H9 (cell line): Measurements from ENCODE around the gene GRIP2. TPM values are rescaled to one million over a fixed set of nuclear protein-coding genes. Genes with fewer than 3 reads are reported as not detected.

Source experiments
- DNase-seq: peaks from one replicate; pipeline ENCODE4 v3.0.0-alpha.2; 2017
- H2AFZ ChIP-seq: one replicate; pipeline ENCODE4 v1.6.1; 2013; ENCODE audit warnings: mild to moderate bottlenecking, low read length, control low read depth, moderate library complexity
- H2AK5ac ChIP-seq: 2 replicates; pipeline ENCODE4 v1.6.1; 2013; ENCODE audit warnings: low read length, control low read depth, mixed read lengths; ENCODE audit not compliant: insufficient read length
- H2BK120ac ChIP-seq: one replicate; pipeline ENCODE4 v1.6.1; 2013; ENCODE audit warnings: low read depth, mild to moderate bottlenecking, low read length, control low read depth, inconsistent platforms; ENCODE audit not compliant: poor library complexity, severe bottlenecking
- H2BK12ac ChIP-seq: 2 replicates; pipeline ENCODE4 v1.6.1; 2013; ENCODE audit warnings: low read length, control low read depth, mixed read lengths, low read depth; ENCODE audit not compliant: insufficient read length
- H2BK15ac ChIP-seq: 2 replicates; pipeline ENCODE4 v1.6.1; 2013; ENCODE audit warnings: low read depth, low read length, control low read depth
- H2BK20ac ChIP-seq: one replicate; pipeline ENCODE4 v1.6.1; 2013; ENCODE audit warnings: low read depth, mild to moderate bottlenecking, low read length, control low read depth, inconsistent platforms; ENCODE audit not compliant: poor library complexity, severe bottlenecking
- H2BK5ac ChIP-seq: 2 replicates; pipeline ENCODE4 v1.6.1; 2013; ENCODE audit warnings: low read length, control low read depth, mixed read lengths; ENCODE audit not compliant: insufficient read length
- H3K14ac ChIP-seq: 2 replicates; pipeline ENCODE4 v1.6.1; 2013; ENCODE audit warnings: low read length, control low read depth; ENCODE audit not compliant: insufficient read depth
- H3K18ac ChIP-seq: 2 replicates; pipeline ENCODE4 v1.6.1; 2013; ENCODE audit warnings: low read depth, mild to moderate bottlenecking, mixed read lengths, low read length, control low read depth; ENCODE audit not compliant: insufficient read length
- H3K23ac ChIP-seq: 2 replicates; pipeline ENCODE4 v1.6.1; 2013; ENCODE audit warnings: low read length, control low read depth, mixed read lengths, low read depth; ENCODE audit not compliant: insufficient read length
- H3K23me2 ChIP-seq: 2 replicates; pipeline ENCODE4 v1.6.1; 2013; ENCODE audit warnings: low read depth, mild to moderate bottlenecking, mixed read lengths, low read length, control low read depth; ENCODE audit not compliant: insufficient read length, poor library complexity, severe bottlenecking
- H3K27ac ChIP-seq: 2 replicates; pipeline ENCODE4 v1.5.1; 2013; ENCODE audit warnings: low read length, control low read depth, mixed read lengths, low read depth; ENCODE audit not compliant: insufficient read length
- H3K27me3 ChIP-seq: 2 replicates; pipeline ENCODE4 v1.6.1; 2013; ENCODE audit warnings: low read length, control low read depth, inconsistent platforms; ENCODE audit not compliant: insufficient read depth
- H3K4ac ChIP-seq: 2 replicates; pipeline ENCODE4 v1.6.1; 2013; ENCODE audit warnings: low read depth, mild to moderate bottlenecking, control low read depth, inconsistent platforms, low read length, moderate library complexity
- H3K4me1 ChIP-seq: 2 replicates; pipeline ENCODE4 v1.6.1; 2013; ENCODE audit warnings: low read length, control low read depth, inconsistent platforms; ENCODE audit not compliant: insufficient read depth
- H3K4me2 ChIP-seq: 2 replicates; pipeline ENCODE4 v1.6.1; 2013; ENCODE audit warnings: low read length, control low read depth, mixed read lengths; ENCODE audit not compliant: insufficient read length, insufficient read depth
- H3K56ac ChIP-seq: 2 replicates; pipeline ENCODE4 v1.6.1; 2013; ENCODE audit warnings: low read depth, mild to moderate bottlenecking, mixed read lengths, low read length, control low read depth; ENCODE audit not compliant: insufficient read length
- H3K79me1 ChIP-seq: 2 replicates; pipeline ENCODE4 v1.6.1; 2013; ENCODE audit warnings: low read depth, mild to moderate bottlenecking, moderate library complexity, low read length, control low read depth, inconsistent platforms; ENCODE audit not compliant: insufficient read depth, poor library complexity, severe bottlenecking
- H3K79me2 ChIP-seq: 2 replicates; pipeline ENCODE4 v1.6.1; 2013; ENCODE audit warnings: low read length, control low read depth, inconsistent platforms; ENCODE audit not compliant: insufficient read depth
- H3K9ac ChIP-seq: 2 replicates; pipeline ENCODE4 v1.6.1; 2013; ENCODE audit warnings: low read length, control low read depth, mixed read lengths; ENCODE audit not compliant: insufficient read length; ENCODE audit errors: extremely low read depth
- H3K9me3 ChIP-seq: one replicate; pipeline ENCODE4 v1.6.1; 2013; ENCODE audit warnings: low read depth, low read length, inconsistent platforms; ENCODE audit not compliant: control insufficient read depth
- H3T11ph ChIP-seq: one replicate; pipeline ENCODE4 v1.6.1; 2013; ENCODE audit warnings: mild to moderate bottlenecking, low read length, control low read depth, inconsistent platforms
- H4K20me1 ChIP-seq: one replicate; pipeline ENCODE4 v1.6.1; 2013; ENCODE audit not compliant: control insufficient read depth, insufficient read length, insufficient read depth
- H4K5ac ChIP-seq: 2 replicates; pipeline ENCODE4 v1.6.1; 2013; ENCODE audit warnings: low read depth, mild to moderate bottlenecking, mixed read lengths, low read length, control low read depth; ENCODE audit not compliant: insufficient read length
- H4K8ac ChIP-seq: replicated peaks from 2 replicates; pipeline ENCODE4 v1.6.1; 2013; ENCODE audit warnings: low read length, control low read depth, mixed read lengths, low read depth; ENCODE audit not compliant: insufficient read length
- H4K91ac ChIP-seq: 2 replicates; pipeline ENCODE4 v1.6.1; 2013; ENCODE audit warnings: low read depth, mild to moderate bottlenecking, moderate library complexity, mixed read lengths, low read length, control low read depth; ENCODE audit not compliant: insufficient read length
- H3K27ac Mint-ChIP-seq, 3 experiments: 2 replicates in 2 of 3; 3 replicates in 1 of 3; pipeline ENCODE4 v1.8.0; 2020 to 2021; ENCODE audit warnings: mixed read lengths in 3 of 3, mild to moderate bottlenecking in 1 of 3, moderate library complexity in 1 of 3
- H3K27me3 Mint-ChIP-seq: 2 replicates; pipeline ENCODE4 v1.8.0; 2021; ENCODE audit warnings: low read depth, mild to moderate bottlenecking, moderate library complexity, mixed read lengths
- H3K36me3 Mint-ChIP-seq, 3 experiments: 2 replicates in 2 of 3; 3 replicates in 1 of 3; pipeline ENCODE4 v1.8.0; 2020 to 2021; ENCODE audit warnings: low read depth in 3 of 3, mixed read lengths in 3 of 3; ENCODE audit not compliant: insufficient read depth in 1 of 3
- H3K4me1 Mint-ChIP-seq, 2 experiments: 2 replicates each; pipeline ENCODE4 v1.8.0; 2020; ENCODE audit warnings: mixed read lengths in 2 of 2
- H3K4me3 Mint-ChIP-seq, 2 experiments: 2 replicates in 1 of 2; 3 replicates in 1 of 2; pipeline ENCODE4 v1.8.0; 2020 to 2021; ENCODE audit warnings: mild to moderate bottlenecking in 2 of 2, mixed read lengths in 2 of 2, moderate library complexity in 1 of 2
- H3K9me3 Mint-ChIP-seq, 2 experiments: 2 replicates in 1 of 2; 3 replicates in 1 of 2; pipeline ENCODE4 v1.8.0; 2020; ENCODE audit warnings: mild to moderate bottlenecking in 2 of 2, mixed read lengths in 2 of 2, moderate library complexity in 1 of 2
- WGBS: extraction: QIAGEN DNeasy Blood & Tissue Kit; methylation state at CpG from one replicate; pipeline ENCODE4 v1.1.7; 2013; ENCODE audit warnings: missing lambda C conversion rate, low lambda C conversion rate, mixed read lengths; ENCODE audit not compliant: insufficient read length; ENCODE audit errors: extremely low coverage; 5-methylcytosine and 5-hydroxymethylcytosine counted together
- total RNA-seq: library from RNA; stranded (reverse); gene quantifications from 2 replicates; pipeline ENCODE4 v1.2.1, GENCODE V29; 2021
- TF ChIP-seq, protein P1 (sequence below): fragments of 200-600 bp; sonication (generic); conservative IDR thresholded peaks from 3 replicates; pipeline ENCODE4 v1.8.0; 2021; ENCODE audit warnings: antibody characterized with exemption, mild to moderate bottlenecking

Gene GRIP2
- total RNA-seq, 1 experiment from 2014 or later, result 3.1 TPM

DNA sequence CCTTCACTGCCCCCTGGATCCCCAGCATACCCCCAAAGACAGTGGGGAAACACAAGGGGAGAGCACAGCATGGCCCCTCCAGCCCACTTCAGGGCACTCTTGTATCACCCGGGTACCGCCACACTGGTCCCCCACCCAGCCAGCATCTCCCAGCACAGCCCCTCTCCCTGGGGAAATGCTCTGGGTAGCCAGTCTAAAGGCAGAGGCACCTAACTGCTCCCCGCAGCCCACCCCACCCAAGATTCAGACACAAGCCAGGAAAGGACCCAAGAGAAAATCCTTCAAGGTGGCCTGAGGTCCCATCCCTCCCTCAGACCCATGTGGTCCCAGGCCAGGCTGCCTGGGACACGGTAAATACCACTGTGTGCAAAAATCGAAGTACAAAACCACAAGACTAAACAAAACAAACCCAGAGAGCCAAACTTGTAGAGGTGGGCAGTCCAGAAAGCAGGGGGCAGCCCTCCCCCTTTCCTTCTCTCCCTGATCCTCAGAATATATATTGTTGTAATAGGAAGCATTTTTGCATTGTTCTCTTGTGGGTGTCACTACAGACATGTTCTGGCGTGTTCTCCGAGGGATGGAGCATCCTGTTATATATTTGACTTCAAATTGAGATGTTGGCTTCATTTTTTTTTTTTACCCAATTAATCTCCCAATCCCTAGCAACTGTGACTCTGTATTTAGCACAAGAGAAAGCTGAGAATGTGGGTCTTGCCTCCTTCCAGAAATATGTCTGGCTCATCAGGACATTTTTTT, 51.7 kb downstream of the GRIP2 start:
- H3K79me2 ChIP-seq, result no peaks in the 10 kb centered on the region
- H3K9me3 ChIP-seq, result no peaks in the 10 kb centered on the region

More for the DNA sequence above, 51.7 kb downstream of the GRIP2 start:
- no peak for DNase-seq
- Histone ChIP-seq H3K56ac (no peak overlapping the region), H3K79me1 (no peaks in the 10 kb centered on the region), H2BK15ac (no peak overlapping the region), H2AK5ac (no peak overlapping the region), H4K8ac (no peak overlapping the region), H2BK12ac (no peak overlapping the region), H3K27me3 (no peaks in the 10 kb centered on the region), H4K5ac (no peak overlapping the region), H2AFZ (no peak overlapping the region), H3K18ac (no peak overlapping the region), H4K20me1 (no peaks in the 10 kb centered on the region), H3K23me2 (no peaks in the 10 kb centered on the region), H3K14ac (no peak overlapping the region), H3T11ph (no peak overlapping the region), H2BK20ac (no peak overlapping the region), H3K4ac (no peak overlapping the region), H2BK120ac (no peak overlapping the region), H3K4me1 (no peaks in the 10 kb centered on the region), H3K27ac (no peak overlapping the region), H3K4me2 (no peak overlapping the region), H3K23ac (no peak overlapping the region), H4K91ac (no peak overlapping the region), H2BK5ac (no peak overlapping the region), H3K9ac (no peak overlapping the region)
- no peak overlapping the region for H3K4me3 Mint-ChIP-seq
- H3K27me3 Mint-ChIP-seq, result no peaks in the 10 kb centered on the region; the same call in 1 of the 2 replicates
- peaks cover 13 to 45% (median 17%) of the 10 kb centered on the region in 3 experiments; a peak in 6 of 7 replicates for H3K36me3 Mint-ChIP-seq
- H3K9me3 Mint-ChIP-seq, result no peaks in the 10 kb centered on the region
- no CpG with 5 or more reads among the region's 7 CpGs for WGBS
- TF ChIP-seq, protein P1, sequence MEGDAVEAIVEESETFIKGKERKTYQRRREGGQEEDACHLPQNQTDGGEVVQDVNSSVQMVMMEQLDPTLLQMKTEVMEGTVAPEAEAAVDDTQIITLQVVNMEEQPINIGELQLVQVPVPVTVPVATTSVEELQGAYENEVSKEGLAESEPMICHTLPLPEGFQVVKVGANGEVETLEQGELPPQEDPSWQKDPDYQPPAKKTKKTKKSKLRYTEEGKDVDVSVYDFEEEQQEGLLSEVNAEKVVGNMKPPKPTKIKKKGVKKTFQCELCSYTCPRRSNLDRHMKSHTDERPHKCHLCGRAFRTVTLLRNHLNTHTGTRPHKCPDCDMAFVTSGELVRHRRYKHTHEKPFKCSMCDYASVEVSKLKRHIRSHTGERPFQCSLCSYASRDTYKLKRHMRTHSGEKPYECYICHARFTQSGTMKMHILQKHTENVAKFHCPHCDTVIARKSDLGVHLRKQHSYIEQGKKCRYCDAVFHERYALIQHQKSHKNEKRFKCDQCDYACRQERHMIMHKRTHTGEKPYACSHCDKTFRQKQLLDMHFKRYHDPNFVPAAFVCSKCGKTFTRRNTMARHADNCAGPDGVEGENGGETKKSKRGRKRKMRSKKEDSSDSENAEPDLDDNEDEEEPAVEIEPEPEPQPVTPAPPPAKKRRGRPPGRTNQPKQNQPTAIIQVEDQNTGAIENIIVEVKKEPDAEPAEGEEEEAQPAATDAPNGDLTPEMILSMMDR, result no peak
- H3K27ac Mint-ChIP-seq, result peak overlapping the region in 1 of 3 experiments; percentile 44; a peak in 2 of 7 replicates
- no peaks in the 10 kb centered on the region for H3K4me1 Mint-ChIP-seq
